Measurements from ENCODE around the gene KRT39. TPM values are rescaled to one million over a fixed set of nuclear protein-coding genes. Genes with fewer than 3 reads are reported as not detected.

Gene KRT39
- total and polyA plus RNA-seq, 10 of the 15 experiments (the other 5 are each of a cell fraction or from before 2014, with no cell fraction given), result not detected

GRCh38 chr17:40915199-40915661, 51.5 kb downstream of the KRT39 start (continued):
- TF ChIP-seq CEBPZ (IDR thresholded peaks at IDR 0.05; ENCODE audit: low read depth, low read length) (no peak), ATF2 (IDR thresholded peaks at IDR 0.05; ENCODE audit: low read length) (peak; percentile 95), USF2 (IDR thresholded peaks at IDR 0.05; ENCODE audit: borderline replicate concordance, low read depth, low read length) (no peak), ZBTB11 (CRISPR knock-in tag; IDR thresholded peaks at IDR 0.05) (no peak), NFYB (IDR thresholded peaks at IDR 0.05; ENCODE audit: insufficient read depth, low read depth, low read length) (no peak), ZNF207 (IDR thresholded peaks at IDR 0.05; ENCODE audit: borderline replicate concordance) (no peak), EED (IDR thresholded peaks at IDR 0.05; ENCODE audit: low read depth) (no peak; the same call in 1 of the 2 replicates), SMAD5 (IDR thresholded peaks at IDR 0.05; ENCODE audit: low read depth) (no peak), CHD4 (IDR thresholded peaks at IDR 0.05) (no peak), BCL11A (IDR thresholded peaks at IDR 0.05; ENCODE audit: low read depth, low read length) (peak; percentile 82), NR2C1 (IDR thresholded peaks at IDR 0.05) (no peak), ASH2L (IDR thresholded peaks at IDR 0.05; ENCODE audit: borderline replicate concordance, low read depth) (no peak), RBBP5 (conservative IDR thresholded peaks at IDR 0.05) (no peak), SREBF1 (IDR thresholded peaks at IDR 0.05; ENCODE audit: low read length) (no peak), ZBTB33 (IDR thresholded peaks at IDR 0.05) (no peak), CBFB (IDR thresholded peaks at IDR 0.05; ENCODE audit: low read depth) (0 out of 2 replicates have a peak, but pooled peaks have one; percentile 15), FOS (IDR thresholded peaks at IDR 0.05; ENCODE audit: borderline replicate concordance, extremely low read depth, insufficient read length) (no peak), TCF12 (IDR thresholded peaks at IDR 0.05; ENCODE audit: low read depth, low read length) (no peak), RAD51 (IDR thresholded peaks at IDR 0.05) (no peak), MTA3 (IDR thresholded peaks at IDR 0.05; ENCODE audit: borderline replicate concordance, low read length) (no peak; the same call in 1 of the 2 replicates), ATF3 (IDR thresholded peaks at IDR 0.05; ENCODE audit: borderline replicate concordance, extremely low read depth, low read depth, low read length) (no peak)

Data from GM12878 (cell line).